Measurements from ENCODE around the gene ACAD9.
"Not testable (repeated sequence)": the region's sequence is repeated elsewhere in the genome, so short reads cannot be mapped to it uniquely, and the experiment has no call there.

DNA sequence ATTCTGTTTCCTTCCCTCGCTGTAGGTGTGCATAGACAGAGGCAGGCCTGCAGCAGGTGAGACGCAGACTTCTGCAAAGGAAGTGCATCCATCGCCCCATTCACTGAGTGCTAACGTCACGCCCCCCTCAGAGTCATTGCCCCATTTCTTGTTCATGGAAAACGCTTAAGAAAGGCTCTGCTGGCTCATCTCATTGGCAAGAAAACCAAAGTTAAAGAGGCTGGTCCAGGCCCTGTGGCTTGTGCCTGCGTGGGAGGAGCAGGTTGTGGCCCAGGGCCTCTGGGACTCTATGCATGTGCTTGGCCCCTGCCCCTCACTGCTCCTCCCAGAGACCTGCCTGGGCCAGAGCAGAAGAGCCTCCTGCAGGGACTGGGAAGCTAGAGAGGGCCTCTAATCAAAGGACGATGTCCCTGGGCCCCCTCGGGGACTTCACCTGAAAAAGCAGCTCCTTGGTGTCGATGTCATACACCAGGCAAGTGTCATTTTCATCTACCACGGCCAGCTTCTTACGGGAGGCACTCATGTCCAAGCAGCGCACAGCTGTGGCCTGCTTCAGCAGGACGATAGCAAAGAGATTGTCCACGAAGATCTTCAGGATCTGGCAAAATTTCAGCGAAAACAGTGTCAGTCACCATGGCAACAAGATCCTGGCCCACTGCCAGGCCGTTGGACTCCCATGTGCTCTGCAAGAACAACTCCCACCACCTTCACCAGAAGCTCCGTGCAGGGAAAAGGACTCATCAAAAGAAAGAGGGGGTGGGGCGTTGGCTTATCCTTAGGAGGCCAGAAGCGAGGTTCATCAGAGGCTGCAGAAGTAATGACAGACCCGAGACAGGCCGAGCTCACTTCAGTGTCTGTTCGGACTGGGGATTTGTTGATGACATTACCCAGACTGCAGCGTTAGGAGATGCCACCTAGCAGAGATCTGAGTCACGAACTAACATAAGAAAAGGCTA lies 14.3 kb upstream of the ACAD9 start:
- TF ChIP-seq, protein P1, sequence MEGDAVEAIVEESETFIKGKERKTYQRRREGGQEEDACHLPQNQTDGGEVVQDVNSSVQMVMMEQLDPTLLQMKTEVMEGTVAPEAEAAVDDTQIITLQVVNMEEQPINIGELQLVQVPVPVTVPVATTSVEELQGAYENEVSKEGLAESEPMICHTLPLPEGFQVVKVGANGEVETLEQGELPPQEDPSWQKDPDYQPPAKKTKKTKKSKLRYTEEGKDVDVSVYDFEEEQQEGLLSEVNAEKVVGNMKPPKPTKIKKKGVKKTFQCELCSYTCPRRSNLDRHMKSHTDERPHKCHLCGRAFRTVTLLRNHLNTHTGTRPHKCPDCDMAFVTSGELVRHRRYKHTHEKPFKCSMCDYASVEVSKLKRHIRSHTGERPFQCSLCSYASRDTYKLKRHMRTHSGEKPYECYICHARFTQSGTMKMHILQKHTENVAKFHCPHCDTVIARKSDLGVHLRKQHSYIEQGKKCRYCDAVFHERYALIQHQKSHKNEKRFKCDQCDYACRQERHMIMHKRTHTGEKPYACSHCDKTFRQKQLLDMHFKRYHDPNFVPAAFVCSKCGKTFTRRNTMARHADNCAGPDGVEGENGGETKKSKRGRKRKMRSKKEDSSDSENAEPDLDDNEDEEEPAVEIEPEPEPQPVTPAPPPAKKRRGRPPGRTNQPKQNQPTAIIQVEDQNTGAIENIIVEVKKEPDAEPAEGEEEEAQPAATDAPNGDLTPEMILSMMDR (IDR thresholded peaks at IDR 0.05), result not testable (repeated sequence)
- TF ChIP-seq POLR2A, POLR2AphosphoS5 (IDR thresholded peaks at IDR 0.05): not testable (repeated sequence)
